HFFc6 (cell line): ENCODE results near the gene NEK7. TPM values are rescaled to one million over a fixed set of nuclear protein-coding genes. Genes with fewer than 3 reads are reported as not detected.
"Not testable (repeated sequence)": the region's sequence is repeated elsewhere in the genome, so short reads cannot be mapped to it uniquely, and the experiment has no call there.

Experiments used
- DNase-seq: peaks from one replicate; pipeline ENCODE4 v3.0.0-alpha.2; 2018
- H3K27ac Mint-ChIP-seq: 2 replicates; pipeline ENCODE4 v1.8.0; 2020; ENCODE audit warnings: mild to moderate bottlenecking, mixed read lengths
- H3K27me3 Mint-ChIP-seq: 2 replicates; pipeline ENCODE4 v1.8.0; 2021; ENCODE audit warnings: mild to moderate bottlenecking, moderate library complexity, mixed read lengths; ENCODE audit not compliant: insufficient read depth
- H3K36me3 Mint-ChIP-seq: 2 replicates; pipeline ENCODE4 v1.8.0; 2021; ENCODE audit warnings: low read depth, mixed read lengths
- H3K4me1 Mint-ChIP-seq: 2 replicates; pipeline ENCODE4 v1.8.0; 2020; ENCODE audit warnings: low read depth, mixed read lengths
- H3K4me3 Mint-ChIP-seq: 2 replicates; pipeline ENCODE4 v1.8.0; 2020; ENCODE audit warnings: mild to moderate bottlenecking, moderate library complexity, mixed read lengths
- H3K9me3 Mint-ChIP-seq: 2 replicates; pipeline ENCODE4 v1.8.0; 2020; ENCODE audit warnings: mild to moderate bottlenecking, mixed read lengths
- total RNA-seq, 6 experiments: library from RNA; stranded (reverse); fragmentation: NEBNext Ultra II Directional; extraction: Animal tissue kit (Norgen Biotek cat#: 25700); gene quantifications; 2 replicates in 1 of 6; 3 replicates in 5 of 6; pipeline ENCODE4 v1.2.3, GENCODE V29; 2021
- TF ChIP-seq, protein P1 (sequence below): fragments of 200-600 bp; sonication (generic); IDR thresholded peaks from 2 replicates; pipeline ENCODE4 v1.5.0; 2021; ENCODE audit warnings: antibody characterized with exemption, mild to moderate bottlenecking

The NEK7 gene
- total RNA-seq, 6 experiments from 2014 or later: 452 to 692 (median 485) TPM

DNA sequence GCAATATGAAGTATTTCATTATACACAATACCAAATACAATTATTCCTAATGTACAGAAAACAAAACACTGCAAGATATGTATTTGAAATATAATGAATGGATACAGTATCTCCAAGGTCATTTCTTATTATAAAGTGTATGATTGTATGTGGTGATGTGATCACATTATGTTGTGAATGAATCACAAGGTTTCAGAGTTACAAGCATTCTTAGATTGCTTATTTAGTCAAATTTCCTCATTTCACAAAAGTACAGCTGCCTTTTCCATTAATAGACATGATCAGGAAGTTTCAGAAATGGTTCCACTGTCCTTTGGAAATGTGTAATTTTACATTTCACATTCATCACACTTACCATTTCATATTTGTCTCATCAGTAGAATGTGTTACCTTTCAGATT is 28.3 kb upstream of the NEK7 start:
- Mint-ChIP-seq H3K27me3 (peaks cover 2% of the 10 kb centered on the region; the same call in 1 of the 2 replicates), H3K36me3 (no peaks in the 10 kb centered on the region), H3K4me3 (no peak overlapping the region), H3K9me3 (no peaks in the 10 kb centered on the region), H3K4me1 (peaks cover 68% of the 10 kb centered on the region), H3K27ac (no peak overlapping the region)
- TF ChIP-seq, protein P1, sequence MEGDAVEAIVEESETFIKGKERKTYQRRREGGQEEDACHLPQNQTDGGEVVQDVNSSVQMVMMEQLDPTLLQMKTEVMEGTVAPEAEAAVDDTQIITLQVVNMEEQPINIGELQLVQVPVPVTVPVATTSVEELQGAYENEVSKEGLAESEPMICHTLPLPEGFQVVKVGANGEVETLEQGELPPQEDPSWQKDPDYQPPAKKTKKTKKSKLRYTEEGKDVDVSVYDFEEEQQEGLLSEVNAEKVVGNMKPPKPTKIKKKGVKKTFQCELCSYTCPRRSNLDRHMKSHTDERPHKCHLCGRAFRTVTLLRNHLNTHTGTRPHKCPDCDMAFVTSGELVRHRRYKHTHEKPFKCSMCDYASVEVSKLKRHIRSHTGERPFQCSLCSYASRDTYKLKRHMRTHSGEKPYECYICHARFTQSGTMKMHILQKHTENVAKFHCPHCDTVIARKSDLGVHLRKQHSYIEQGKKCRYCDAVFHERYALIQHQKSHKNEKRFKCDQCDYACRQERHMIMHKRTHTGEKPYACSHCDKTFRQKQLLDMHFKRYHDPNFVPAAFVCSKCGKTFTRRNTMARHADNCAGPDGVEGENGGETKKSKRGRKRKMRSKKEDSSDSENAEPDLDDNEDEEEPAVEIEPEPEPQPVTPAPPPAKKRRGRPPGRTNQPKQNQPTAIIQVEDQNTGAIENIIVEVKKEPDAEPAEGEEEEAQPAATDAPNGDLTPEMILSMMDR: no peak
- DNase-seq: no peak

DNA sequence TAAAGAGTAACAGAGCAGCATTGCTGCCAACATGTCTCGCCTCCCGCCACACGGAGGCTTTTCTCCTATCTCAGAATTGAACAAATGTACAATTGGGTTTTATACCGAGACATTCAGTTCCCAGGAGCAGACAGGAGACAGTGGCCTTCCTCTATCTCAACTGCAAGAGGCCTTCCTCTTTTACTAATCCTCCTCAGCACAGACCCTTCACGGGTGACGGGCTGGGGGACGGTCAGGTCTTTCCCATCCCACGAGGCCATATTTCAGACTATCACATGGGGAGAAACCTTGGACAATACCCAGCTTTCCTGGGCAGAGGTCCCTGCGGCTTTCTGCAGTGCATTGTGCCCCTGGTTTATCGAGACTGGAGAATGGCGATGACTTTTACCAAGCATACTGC is 26.7 kb upstream of the NEK7 start:
- H3K9me3 Mint-ChIP-seq, H3K4me3 Mint-ChIP-seq, H3K27me3 Mint-ChIP-seq, H3K36me3 Mint-ChIP-seq, DNase-seq, H3K27ac Mint-ChIP-seq: not testable (repeated sequence)
- peaks cover 56% of the 10 kb centered on the region for H3K4me1 Mint-ChIP-seq

DNA sequence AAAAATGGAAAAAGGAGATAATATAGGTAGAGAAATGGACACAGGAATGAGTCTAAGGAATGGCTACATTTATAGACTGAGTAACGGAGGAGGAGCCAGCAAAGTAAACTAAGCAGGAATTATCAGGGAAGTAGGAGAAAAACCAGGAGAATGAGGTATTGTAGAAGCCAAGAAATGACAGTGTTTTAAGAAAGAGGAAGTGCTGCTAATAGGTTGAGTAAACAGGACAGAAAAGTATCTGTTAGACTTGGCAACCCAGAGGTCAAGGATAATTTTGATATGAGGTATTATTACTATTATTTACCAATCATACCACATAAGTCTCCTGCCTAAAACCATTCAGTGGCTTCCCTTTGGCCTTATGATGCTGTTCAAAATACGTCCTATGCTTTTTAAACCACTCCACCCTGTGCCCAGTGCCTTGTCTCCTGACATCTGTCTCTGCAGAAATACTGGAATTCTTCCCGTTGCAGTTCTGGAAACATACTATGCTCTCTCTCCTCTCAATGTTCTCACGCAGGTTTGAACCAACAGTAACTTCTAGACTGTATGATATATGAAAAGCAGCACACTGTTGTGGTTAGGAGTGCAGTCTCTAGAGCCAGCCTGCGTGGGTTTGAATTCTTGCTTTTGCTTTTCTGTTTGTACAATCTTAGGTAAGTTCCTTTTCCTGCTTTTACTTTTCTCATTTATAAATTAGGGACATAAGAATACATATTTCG is 24.6 kb upstream of the NEK7 start:
- DNase-seq: no peak
- TF ChIP-seq, protein P1: no peak
- Mint-ChIP-seq H3K27ac (peak overlapping the region; percentile 10; the same call in 1 of the 2 replicates), H3K36me3 (0 out of 2 replicates have a peak, but pooled peaks cover 8% of the 10 kb centered on the region), H3K9me3 (no peaks in the 10 kb centered on the region), H3K4me1 (peaks cover 36% of the 10 kb centered on the region), H3K27me3 (peaks cover 2% of the 10 kb centered on the region; the same call in 1 of the 2 replicates), H3K4me3 (no peak overlapping the region)

DNA sequence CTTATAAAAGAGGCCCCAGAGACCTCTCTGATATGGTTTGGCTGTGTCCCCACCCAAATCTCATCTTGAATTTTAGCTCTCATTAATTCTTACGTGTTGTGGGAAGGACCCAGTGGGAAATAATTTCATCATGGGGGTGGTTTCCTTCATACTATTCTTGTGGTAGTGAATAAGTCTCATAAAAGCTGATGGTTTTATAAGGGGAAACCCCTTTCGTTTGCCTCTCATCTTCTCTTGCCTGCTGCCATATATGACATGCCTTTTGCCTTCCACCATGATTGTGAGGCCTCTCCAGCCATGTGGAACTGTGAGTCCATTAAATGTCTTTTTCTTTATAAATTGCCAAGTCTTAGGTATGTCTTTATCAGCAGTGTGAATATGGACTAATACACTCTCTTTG is 22.5 kb upstream of the NEK7 start:
- DNase-seq: no peak
- Mint-ChIP-seq H3K4me3 (no peak overlapping the region), H3K4me1 (peaks cover 16% of the 10 kb centered on the region), H3K36me3 (peaks cover 15% of the 10 kb centered on the region; the same call in 1 of the 2 replicates), H3K27ac (no peak overlapping the region), H3K27me3 (no peaks in the 10 kb centered on the region), H3K9me3 (no peaks in the 10 kb centered on the region)
- TF ChIP-seq, protein P1: no peak

DNA sequence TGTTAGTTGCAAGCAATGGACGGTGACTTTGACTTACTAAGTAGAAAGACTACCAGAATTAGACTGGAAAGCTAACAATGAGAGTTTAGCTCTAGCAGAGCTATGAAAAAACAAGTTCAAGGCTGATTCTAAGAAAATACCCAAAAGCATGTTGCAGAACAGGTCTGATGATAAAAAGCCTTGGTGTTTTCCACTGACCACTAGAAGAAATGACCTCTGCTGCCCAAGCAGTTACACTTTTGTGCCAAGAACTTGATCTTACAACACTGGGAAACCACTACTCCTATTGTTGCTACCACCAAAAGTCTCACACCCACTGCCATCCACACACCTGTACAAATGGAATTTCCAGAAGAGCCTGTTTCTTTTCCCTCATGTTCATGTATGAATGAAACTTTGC is 21.4 kb upstream of the NEK7 start:
- H3K9me3 Mint-ChIP-seq: no peaks in the 10 kb centered on the region

More for the DNA sequence above, 21.4 kb upstream of the NEK7 start:
- no peak for DNase-seq
- Mint-ChIP-seq H3K4me3 (no peak overlapping the region), H3K27ac (no peak overlapping the region), H3K36me3 (peaks cover 19% of the 10 kb centered on the region), H3K27me3 (no peaks in the 10 kb centered on the region), H3K4me1 (peaks cover 14% of the 10 kb centered on the region; the same call in 1 of the 2 replicates)
- TF ChIP-seq, protein P1: no peak
